KMS-11 (cell line): Measurements from ENCODE around the gene SACS.

Experiments used
- H2AFZ ChIP-seq: fragments of 200-600 bp; sonication (generic); 2 replicates; pipeline ENCODE4 v1.6.1; 2016; ENCODE audit warnings: antibody characterized with exemption, mixed run types, low read depth
- H3K27ac ChIP-seq: fragments of 200-600 bp; sonication (generic); 2 replicates; pipeline ENCODE4 v1.6.1; 2016; ENCODE audit warnings: mild to moderate bottlenecking, mixed run types
- H3K27me3 ChIP-seq: fragments of 200-600 bp; sonication (generic); 2 replicates; pipeline ENCODE4 v1.6.1; 2017; ENCODE audit warnings: mild to moderate bottlenecking, low read depth, mixed run types, moderate library complexity; ENCODE audit not compliant: insufficient read depth
- H3K36me3 ChIP-seq: fragments of 200-600 bp; sonication (generic); 2 replicates; pipeline ENCODE4 v1.6.1; 2017; ENCODE audit warnings: mild to moderate bottlenecking, mixed run types; ENCODE audit not compliant: insufficient read depth
- H3K4me1 ChIP-seq: fragments of 200-600 bp; sonication (generic); 2 replicates; pipeline ENCODE4 v1.6.1; 2016; ENCODE audit warnings: mild to moderate bottlenecking, low read depth, mixed run types; ENCODE audit not compliant: poor library complexity, severe bottlenecking
- H3K4me2 ChIP-seq: fragments of 200-600 bp; sonication (generic); 2 replicates; pipeline ENCODE4 v1.7.0; 2016; ENCODE audit warnings: mild to moderate bottlenecking, mixed run types
- H3K4me3 ChIP-seq: fragments of 200-600 bp; sonication (generic); IDR thresholded peaks from 2 replicates; pipeline ENCODE4 v1.6.1; 2017; ENCODE audit warnings: low read depth, low read length, mixed read lengths; ENCODE audit not compliant: insufficient read depth
- H3K79me2 ChIP-seq: fragments of 200-600 bp; sonication (generic); 2 replicates; pipeline ENCODE4 v1.6.1; 2016; ENCODE audit warnings: low read depth, mixed run types; ENCODE audit not compliant: insufficient read depth
- H3K9ac ChIP-seq: fragments of 200-600 bp; sonication (generic); 2 replicates; pipeline ENCODE4 v1.6.1; 2016; ENCODE audit warnings: mild to moderate bottlenecking, mixed run types
- H4K20me1 ChIP-seq: fragments of 200-600 bp; sonication (generic); 2 replicates; pipeline ENCODE4 v1.6.1; 2016; ENCODE audit warnings: mild to moderate bottlenecking, mixed run types; ENCODE audit not compliant: insufficient read depth
- CTCF ChIP-seq: fragments of 200-600 bp; sonication (generic); conservative IDR thresholded peaks from 2 replicates; pipeline ENCODE4 v1.6.1; 2017; ENCODE audit warnings: low read depth, mild to moderate bottlenecking, antibody characterized with exemption, low read length, moderate library complexity, mixed read lengths

The SACS gene

GRCh38 chr13:23427881-23428528 is 5.5 kb downstream of the SACS start:
- Histone ChIP-seq H4K20me1 (no peaks in the 10 kb centered on the region), H3K4me1 (no peaks in the 10 kb centered on the region), H3K4me2 (no peak overlapping the region), H3K79me2 (no peaks in the 10 kb centered on the region), H3K27me3 (no peaks in the 10 kb centered on the region), H3K27ac (no peak overlapping the region), H3K36me3 (no peaks in the 10 kb centered on the region), H3K4me3 (no peak overlapping the region), H3K9ac (no peak overlapping the region), H2AFZ (no peak overlapping the region)
- TF ChIP-seq CTCF, result no peak

- no peak overlapping the region for H3K9ac ChIP-seq
- TF ChIP-seq CTCF, result no peak
- no peak overlapping the region for H3K27ac ChIP-seq
- no peak overlapping the region for H2AFZ ChIP-seq
- H3K4me3 ChIP-seq, result no peak overlapping the region
- H3K36me3 ChIP-seq, result no peaks in the 10 kb centered on the region
- H3K27me3 ChIP-seq, result no peaks in the 10 kb centered on the region
- H3K4me1 ChIP-seq, result no peaks in the 10 kb centered on the region
- H3K4me2 ChIP-seq, result no peak overlapping the region
- H4K20me1 ChIP-seq, result no peaks in the 10 kb centered on the region
- no peaks in the 10 kb centered on the region for H3K79me2 ChIP-seq
Measured at GRCh38 chr13:23427342-23427843, 6.1 kb downstream of the SACS start.

- H3K4me2 ChIP-seq, result no peak overlapping the region
- no peaks in the 10 kb centered on the region for H3K36me3 ChIP-seq
- H3K79me2 ChIP-seq, result no peaks in the 10 kb centered on the region
- no peak overlapping the region for H3K4me3 ChIP-seq
- no peaks in the 10 kb centered on the region for H3K27me3 ChIP-seq
- H3K27ac ChIP-seq, result no peak overlapping the region
- no peak overlapping the region for H2AFZ ChIP-seq
- H3K4me1 ChIP-seq, result no peaks in the 10 kb centered on the region
- no peak overlapping the region for H3K9ac ChIP-seq
- no peak for TF ChIP-seq CTCF
- no peaks in the 10 kb centered on the region for H4K20me1 ChIP-seq
Measured at GRCh38 chr13:23421596-23421995, 11.9 kb downstream of the SACS start.

GRCh38 chr13:23418776-23419683 is 14.5 kb downstream of the SACS start:
- no peaks in the 10 kb centered on the region for H3K27me3 ChIP-seq

More at GRCh38 chr13:23418776-23419683, 14.5 kb downstream of the SACS start:
- H3K4me3 ChIP-seq, result no peak overlapping the region
- no peaks in the 10 kb centered on the region for H3K36me3 ChIP-seq
- no peak overlapping the region for H3K4me2 ChIP-seq
- no peak overlapping the region for H3K9ac ChIP-seq
- no peaks in the 10 kb centered on the region for H3K4me1 ChIP-seq
- TF ChIP-seq CTCF, result no peak
- H3K79me2 ChIP-seq, result no peaks in the 10 kb centered on the region
- no peaks in the 10 kb centered on the region for H4K20me1 ChIP-seq
- no peak overlapping the region for H3K27ac ChIP-seq
- no peak overlapping the region for H2AFZ ChIP-seq
